Measurements from ENCODE around the gene PCP4.

DNA sequence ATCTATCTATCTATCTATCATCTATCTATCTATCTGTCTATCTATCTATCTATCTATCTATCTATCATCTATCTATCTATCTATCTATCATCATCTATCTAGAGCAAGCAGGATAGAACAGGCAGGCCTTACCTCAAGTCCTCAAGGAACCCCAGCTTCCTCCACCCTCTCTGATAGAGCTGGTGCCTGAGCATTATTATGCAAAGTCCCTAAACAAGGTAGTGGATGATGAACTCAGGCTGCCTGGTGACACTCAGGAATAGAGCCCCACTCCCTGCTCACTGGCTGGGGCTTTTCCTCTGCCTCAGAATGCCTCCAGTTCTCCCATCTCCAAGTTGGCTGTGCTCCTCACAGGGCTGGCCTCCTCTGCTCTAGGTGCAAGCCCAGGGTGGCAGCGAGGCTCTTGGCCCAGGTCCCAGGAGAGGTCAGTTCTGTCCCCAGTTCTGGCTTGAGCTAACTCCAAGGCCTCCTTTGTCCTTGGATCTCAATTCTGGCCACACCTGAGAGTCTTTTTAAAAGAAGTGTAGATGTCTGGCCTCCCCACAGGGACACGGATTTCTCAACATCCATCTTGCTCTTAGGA lies 60.2 kb downstream of the PCP4 start:
- TF ChIP-seq, protein P1, sequence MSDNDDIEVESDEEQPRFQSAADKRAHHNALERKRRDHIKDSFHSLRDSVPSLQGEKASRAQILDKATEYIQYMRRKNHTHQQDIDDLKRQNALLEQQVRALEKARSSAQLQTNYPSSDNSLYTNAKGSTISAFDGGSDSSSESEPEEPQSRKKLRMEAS (IDR thresholded peaks at IDR 0.05; ENCODE audit: insufficient read depth, insufficient read length): no peak
- no peak for TF ChIP-seq POLR2A (IDR thresholded peaks at IDR 0.05; ENCODE audit: low read depth, low read length)

Data from endothelial cell of umbilical vein (primary cell).